HEK293 (cell line): ENCODE data around the gene CBR1.

ENCODE experiments used
- GLIS2 ChIP-seq: fragments of 450-650 bp; formaldehyde crosslinking; IDR thresholded peaks from 2 replicates; pipeline ENCODE4 v1.5.1; 2016; ENCODE audit warnings: missing biosample characterization, missing genetic modification characterization
- KLF9 ChIP-seq: fragments of 450-650 bp; formaldehyde crosslinking; IDR thresholded peaks from 2 replicates; pipeline ENCODE4 v1.5.1; 2016; ENCODE audit warnings: missing biosample characterization, missing genetic modification characterization, low read depth
- SETDB1 ChIP-seq: IDR thresholded peaks from one replicate; pipeline ENCODE4 v1.6.1; 2017; ENCODE audit warnings: mild to moderate bottlenecking, low read length, moderate library complexity, mixed read lengths; ENCODE audit not compliant: insufficient read length
- YY2 ChIP-seq: fragments of 450-650 bp; formaldehyde crosslinking; IDR thresholded peaks from 2 replicates; pipeline ENCODE4 v1.5.1; 2016; ENCODE audit warnings: missing biosample characterization, missing genetic modification characterization
- ZBTB48 ChIP-seq: fragments of 450-650 bp; formaldehyde crosslinking; IDR thresholded peaks from 2 replicates; pipeline ENCODE4 v1.5.1; 2016; ENCODE audit warnings: missing biosample characterization, missing genetic modification characterization
- ZNF211 ChIP-seq: fragments of 450-650 bp; formaldehyde crosslinking; IDR thresholded peaks from 2 replicates; pipeline ENCODE4 v1.5.1; 2016; ENCODE audit warnings: low read depth, missing biosample characterization, missing genetic modification characterization
- ZNF274 ChIP-seq, 2 experiments: fragments of 200-500 bp in 1 of 2; fragments of 450-650 bp in 1 of 2; sonication (Bioruptor generic) in 1 of 2; formaldehyde crosslinking in 1 of 2; IDR thresholded peaks; 2 replicates each; pipeline versions ENCODE4 v1.5.1 to v1.6.1; 2014 to 2016; ENCODE audit warnings: borderline replicate concordance in 1 of 2, inconsistent platforms in 1 of 2, low read length in 1 of 2, missing biosample characterization in 1 of 2, missing genetic modification characterization in 1 of 2
- ZNF335 ChIP-seq: fragments of 450-650 bp; formaldehyde crosslinking; conservative IDR thresholded peaks from 2 replicates; pipeline ENCODE4 v1.5.1; 2016; ENCODE audit warnings: missing biosample characterization, missing genetic modification characterization
- ZNF37A ChIP-seq: fragments of 450-650 bp; IDR thresholded peaks from 2 replicates; pipeline ENCODE4 v1.5.1; 2018; ENCODE audit warnings: missing biosample characterization, missing genetic modification characterization
- ZNF48 ChIP-seq: fragments of 450-650 bp; formaldehyde crosslinking; IDR thresholded peaks from 2 replicates; pipeline ENCODE4 v1.5.1; 2016; ENCODE audit warnings: missing biosample characterization, missing genetic modification characterization
- ZNF623 ChIP-seq: fragments of 450-650 bp; formaldehyde crosslinking; IDR thresholded peaks from 2 replicates; pipeline ENCODE4 v1.5.1; 2016; ENCODE audit warnings: missing biosample characterization, missing genetic modification characterization
- ZNF658 ChIP-seq: fragments of 450-650 bp; formaldehyde crosslinking; IDR thresholded peaks from 2 replicates; pipeline ENCODE4; 2016; ENCODE audit warnings: missing biosample characterization, missing genetic modification characterization
- ZNF670 ChIP-seq: fragments of 450-650 bp; formaldehyde crosslinking; IDR thresholded peaks from 2 replicates; pipeline ENCODE4 v1.5.1; 2016; ENCODE audit warnings: missing biosample characterization, missing genetic modification characterization, low read depth
- ZNF707 ChIP-seq: fragments of 450-650 bp; formaldehyde crosslinking; IDR thresholded peaks from 2 replicates; pipeline ENCODE4 v1.5.1; 2016; ENCODE audit warnings: missing biosample characterization, missing genetic modification characterization
- ZNF76 ChIP-seq: fragments of 450-650 bp; formaldehyde crosslinking; IDR thresholded peaks from 2 replicates; pipeline ENCODE4; 2016; ENCODE audit warnings: low read depth, missing biosample characterization, missing genetic modification characterization, borderline replicate concordance
- ZNF776 ChIP-seq: fragments of 450-650 bp; formaldehyde crosslinking; IDR thresholded peaks from 2 replicates; pipeline ENCODE4 v1.5.0; 2017; ENCODE audit warnings: missing biosample characterization, missing genetic modification characterization, borderline replicate concordance
- ZXDB ChIP-seq: fragments of 450-650 bp; formaldehyde crosslinking; IDR thresholded peaks from 2 replicates; pipeline ENCODE4 v1.5.1; 2016; ENCODE audit warnings: missing biosample characterization, missing genetic modification characterization
- TF ChIP-seq, protein P1 (sequence below): fragments of 450-650 bp; formaldehyde crosslinking; IDR thresholded peaks from 2 replicates; pipeline ENCODE4 v1.5.1; 2016; ENCODE audit warnings: missing biosample characterization, missing genetic modification characterization, borderline replicate concordance
- TF ChIP-seq, protein P2 (sequence below): fragments of 450-650 bp; formaldehyde crosslinking; conservative IDR thresholded peaks from 2 replicates; pipeline ENCODE4 v1.5.1; 2016; ENCODE audit warnings: low read depth, missing biosample characterization, missing genetic modification characterization
- TF ChIP-seq, protein P3 (sequence below): fragments of 450-650 bp; formaldehyde crosslinking; IDR thresholded peaks from 2 replicates; pipeline ENCODE4 v1.5.1; 2016; ENCODE audit warnings: missing biosample characterization, missing genetic modification characterization
- TF ChIP-seq, protein P4 (sequence below): fragments of 450-650 bp; formaldehyde crosslinking; IDR thresholded peaks from 2 replicates; pipeline ENCODE4 v1.5.1; 2016; ENCODE audit warnings: missing biosample characterization, missing genetic modification characterization
- TF ChIP-seq, protein P5 (sequence below): fragments of 450-650 bp; formaldehyde crosslinking; IDR thresholded peaks from 2 replicates; pipeline ENCODE4 v1.5.1; 2016; ENCODE audit warnings: missing biosample characterization, missing genetic modification characterization, low read depth
- TF ChIP-seq, protein P6 (sequence below): fragments of 450-650 bp; formaldehyde crosslinking; IDR thresholded peaks from 2 replicates; pipeline ENCODE4 v1.5.1; 2017; ENCODE audit warnings: missing biosample characterization, missing genetic modification characterization

Gene CBR1

DNA sequence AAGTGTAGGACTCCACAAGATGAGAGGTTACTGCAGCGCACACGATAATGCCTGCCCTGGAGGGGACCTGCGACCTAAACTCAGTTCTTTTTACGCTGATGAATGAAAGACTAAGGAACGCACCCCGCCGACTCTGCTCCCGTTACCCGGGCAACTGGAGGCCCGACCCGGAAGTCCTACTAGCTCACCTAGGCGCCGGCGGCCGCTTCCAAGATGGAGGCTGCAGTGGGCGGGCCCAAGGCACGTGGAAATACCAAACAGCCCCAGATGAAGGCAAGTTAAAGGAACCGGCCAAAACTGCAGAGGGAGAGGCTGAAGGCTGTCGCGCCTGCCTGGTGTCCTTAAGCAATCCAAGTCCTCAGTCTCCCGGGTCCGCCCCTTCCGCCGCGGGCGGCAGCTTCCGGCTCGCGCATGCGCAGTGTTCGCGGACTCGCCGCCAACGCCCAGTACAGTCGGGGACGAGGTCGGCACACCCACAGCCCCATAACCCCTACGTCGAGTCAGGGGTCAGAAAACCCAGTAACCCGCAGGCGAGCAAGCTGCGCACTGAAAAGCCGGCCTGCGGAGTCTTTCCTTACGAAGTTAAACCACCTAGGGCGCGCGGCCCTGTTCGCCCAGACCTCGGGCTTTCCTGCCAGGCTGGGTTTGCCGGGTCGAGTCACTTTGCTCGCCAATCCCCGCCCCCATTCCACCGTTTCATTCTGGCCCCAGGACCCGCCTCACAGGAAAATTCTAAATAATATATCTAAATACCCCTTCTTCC is 9.5 kb upstream of the CBR1 start, which contains the start of gene SETD4 (continued):
- TF ChIP-seq, protein P1, sequence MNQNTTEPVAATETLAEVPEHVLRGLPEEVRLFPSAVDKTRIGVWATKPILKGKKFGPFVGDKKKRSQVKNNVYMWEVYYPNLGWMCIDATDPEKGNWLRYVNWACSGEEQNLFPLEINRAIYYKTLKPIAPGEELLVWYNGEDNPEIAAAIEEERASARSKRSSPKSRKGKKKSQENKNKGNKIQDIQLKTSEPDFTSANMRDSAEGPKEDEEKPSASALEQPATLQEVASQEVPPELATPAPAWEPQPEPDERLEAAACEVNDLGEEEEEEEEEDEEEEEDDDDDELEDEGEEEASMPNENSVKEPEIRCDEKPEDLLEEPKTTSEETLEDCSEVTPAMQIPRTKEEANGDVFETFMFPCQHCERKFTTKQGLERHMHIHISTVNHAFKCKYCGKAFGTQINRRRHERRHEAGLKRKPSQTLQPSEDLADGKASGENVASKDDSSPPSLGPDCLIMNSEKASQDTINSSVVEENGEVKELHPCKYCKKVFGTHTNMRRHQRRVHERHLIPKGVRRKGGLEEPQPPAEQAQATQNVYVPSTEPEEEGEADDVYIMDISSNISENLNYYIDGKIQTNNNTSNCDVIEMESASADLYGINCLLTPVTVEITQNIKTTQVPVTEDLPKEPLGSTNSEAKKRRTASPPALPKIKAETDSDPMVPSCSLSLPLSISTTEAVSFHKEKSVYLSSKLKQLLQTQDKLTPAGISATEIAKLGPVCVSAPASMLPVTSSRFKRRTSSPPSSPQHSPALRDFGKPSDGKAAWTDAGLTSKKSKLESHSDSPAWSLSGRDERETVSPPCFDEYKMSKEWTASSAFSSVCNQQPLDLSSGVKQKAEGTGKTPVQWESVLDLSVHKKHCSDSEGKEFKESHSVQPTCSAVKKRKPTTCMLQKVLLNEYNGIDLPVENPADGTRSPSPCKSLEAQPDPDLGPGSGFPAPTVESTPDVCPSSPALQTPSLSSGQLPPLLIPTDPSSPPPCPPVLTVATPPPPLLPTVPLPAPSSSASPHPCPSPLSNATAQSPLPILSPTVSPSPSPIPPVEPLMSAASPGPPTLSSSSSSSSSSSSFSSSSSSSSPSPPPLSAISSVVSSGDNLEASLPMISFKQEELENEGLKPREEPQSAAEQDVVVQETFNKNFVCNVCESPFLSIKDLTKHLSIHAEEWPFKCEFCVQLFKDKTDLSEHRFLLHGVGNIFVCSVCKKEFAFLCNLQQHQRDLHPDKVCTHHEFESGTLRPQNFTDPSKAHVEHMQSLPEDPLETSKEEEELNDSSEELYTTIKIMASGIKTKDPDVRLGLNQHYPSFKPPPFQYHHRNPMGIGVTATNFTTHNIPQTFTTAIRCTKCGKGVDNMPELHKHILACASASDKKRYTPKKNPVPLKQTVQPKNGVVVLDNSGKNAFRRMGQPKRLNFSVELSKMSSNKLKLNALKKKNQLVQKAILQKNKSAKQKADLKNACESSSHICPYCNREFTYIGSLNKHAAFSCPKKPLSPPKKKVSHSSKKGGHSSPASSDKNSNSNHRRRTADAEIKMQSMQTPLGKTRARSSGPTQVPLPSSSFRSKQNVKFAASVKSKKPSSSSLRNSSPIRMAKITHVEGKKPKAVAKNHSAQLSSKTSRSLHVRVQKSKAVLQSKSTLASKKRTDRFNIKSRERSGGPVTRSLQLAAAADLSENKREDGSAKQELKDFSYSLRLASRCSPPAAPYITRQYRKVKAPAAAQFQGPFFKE (tag by site-specific recombination): no peak
- TF ChIP-seq ZNF707 (tag by site-specific recombination) (no peak), SETDB1 (no peak), ZNF658 (tag by site-specific recombination) (no peak), ZXDB (tag by site-specific recombination) (peak; percentile 80), ZNF670 (tag by site-specific recombination) (no peak), ZNF623 (0 out of 2 replicates have a peak, but pooled peaks have one; percentile 4), ZNF37A (no peak), ZNF48 (no peak), KLF9 (peak; percentile 98), YY2 (no peak), ZNF76 (tag by site-specific recombination) (peak; percentile 85), ZNF211 (tag by site-specific recombination) (no peak), ZNF274 (IDR thresholded peaks at IDR 0.05; ENCODE audit: low read length) (no peak), ZNF274 (tag by site-specific recombination; IDR thresholded peaks at IDR 0.05; ENCODE audit: borderline replicate concordance) (no peak), ZBTB48 (tag by site-specific recombination) (peak; percentile 97), ZNF776 (no peak), ZNF335 (tag by site-specific recombination) (peak; percentile 97), GLIS2 (tag by site-specific recombination) (peak; percentile 25; the same call in 1 of the 2 replicates)
- TF ChIP-seq, protein P2, sequence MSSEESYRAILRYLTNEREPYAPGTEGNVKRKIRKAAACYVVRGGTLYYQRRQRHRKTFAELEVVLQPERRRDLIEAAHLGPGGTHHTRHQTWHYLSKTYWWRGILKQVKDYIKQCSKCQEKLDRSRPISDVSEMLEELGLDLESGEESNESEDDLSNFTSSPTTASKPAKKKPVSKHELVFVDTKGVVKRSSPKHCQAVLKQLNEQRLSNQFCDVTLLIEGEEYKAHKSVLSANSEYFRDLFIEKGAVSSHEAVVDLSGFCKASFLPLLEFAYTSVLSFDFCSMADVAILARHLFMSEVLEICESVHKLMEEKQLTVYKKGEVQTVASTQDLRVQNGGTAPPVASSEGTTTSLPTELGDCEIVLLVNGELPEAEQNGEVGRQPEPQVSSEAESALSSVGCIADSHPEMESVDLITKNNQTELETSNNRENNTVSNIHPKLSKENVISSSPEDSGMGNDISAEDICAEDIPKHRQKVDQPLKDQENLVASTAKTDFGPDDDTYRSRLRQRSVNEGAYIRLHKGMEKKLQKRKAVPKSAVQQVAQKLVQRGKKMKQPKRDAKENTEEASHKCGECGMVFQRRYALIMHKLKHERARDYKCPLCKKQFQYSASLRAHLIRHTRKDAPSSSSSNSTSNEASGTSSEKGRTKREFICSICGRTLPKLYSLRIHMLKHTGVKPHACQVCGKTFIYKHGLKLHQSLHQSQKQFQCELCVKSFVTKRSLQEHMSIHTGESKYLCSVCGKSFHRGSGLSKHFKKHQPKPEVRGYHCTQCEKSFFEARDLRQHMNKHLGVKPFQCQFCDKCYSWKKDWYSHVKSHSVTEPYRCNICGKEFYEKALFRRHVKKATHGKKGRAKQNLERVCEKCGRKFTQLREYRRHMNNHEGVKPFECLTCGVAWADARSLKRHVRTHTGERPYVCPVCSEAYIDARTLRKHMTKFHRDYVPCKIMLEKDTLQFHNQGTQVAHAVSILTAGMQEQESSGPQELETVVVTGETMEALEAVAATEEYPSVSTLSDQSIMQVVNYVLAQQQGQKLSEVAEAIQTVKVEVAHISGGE (tag by site-specific recombination): peak; percentile 87
- TF ChIP-seq, protein P3, sequence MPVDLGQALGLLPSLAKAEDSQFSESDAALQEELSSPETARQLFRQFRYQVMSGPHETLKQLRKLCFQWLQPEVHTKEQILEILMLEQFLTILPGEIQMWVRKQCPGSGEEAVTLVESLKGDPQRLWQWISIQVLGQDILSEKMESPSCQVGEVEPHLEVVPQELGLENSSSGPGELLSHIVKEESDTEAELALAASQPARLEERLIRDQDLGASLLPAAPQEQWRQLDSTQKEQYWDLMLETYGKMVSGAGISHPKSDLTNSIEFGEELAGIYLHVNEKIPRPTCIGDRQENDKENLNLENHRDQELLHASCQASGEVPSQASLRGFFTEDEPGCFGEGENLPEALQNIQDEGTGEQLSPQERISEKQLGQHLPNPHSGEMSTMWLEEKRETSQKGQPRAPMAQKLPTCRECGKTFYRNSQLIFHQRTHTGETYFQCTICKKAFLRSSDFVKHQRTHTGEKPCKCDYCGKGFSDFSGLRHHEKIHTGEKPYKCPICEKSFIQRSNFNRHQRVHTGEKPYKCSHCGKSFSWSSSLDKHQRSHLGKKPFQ (tag by site-specific recombination): no peak
- TF ChIP-seq, protein P4, sequence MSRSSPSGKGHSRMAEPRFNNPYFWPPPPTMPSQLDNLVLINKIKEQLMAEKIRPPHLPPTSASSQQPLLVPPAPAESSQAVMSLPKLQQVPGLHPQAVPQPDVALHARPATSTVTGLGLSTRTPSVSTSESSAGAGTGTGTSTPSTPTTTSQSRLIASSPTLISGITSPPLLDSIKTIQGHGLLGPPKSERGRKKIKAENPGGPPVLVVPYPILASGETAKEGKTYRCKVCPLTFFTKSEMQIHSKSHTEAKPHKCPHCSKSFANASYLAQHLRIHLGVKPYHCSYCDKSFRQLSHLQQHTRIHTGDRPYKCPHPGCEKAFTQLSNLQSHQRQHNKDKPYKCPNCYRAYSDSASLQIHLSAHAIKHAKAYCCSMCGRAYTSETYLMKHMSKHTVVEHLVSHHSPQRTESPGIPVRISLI (tag by site-specific recombination): no peak
- TF ChIP-seq, protein P5, sequence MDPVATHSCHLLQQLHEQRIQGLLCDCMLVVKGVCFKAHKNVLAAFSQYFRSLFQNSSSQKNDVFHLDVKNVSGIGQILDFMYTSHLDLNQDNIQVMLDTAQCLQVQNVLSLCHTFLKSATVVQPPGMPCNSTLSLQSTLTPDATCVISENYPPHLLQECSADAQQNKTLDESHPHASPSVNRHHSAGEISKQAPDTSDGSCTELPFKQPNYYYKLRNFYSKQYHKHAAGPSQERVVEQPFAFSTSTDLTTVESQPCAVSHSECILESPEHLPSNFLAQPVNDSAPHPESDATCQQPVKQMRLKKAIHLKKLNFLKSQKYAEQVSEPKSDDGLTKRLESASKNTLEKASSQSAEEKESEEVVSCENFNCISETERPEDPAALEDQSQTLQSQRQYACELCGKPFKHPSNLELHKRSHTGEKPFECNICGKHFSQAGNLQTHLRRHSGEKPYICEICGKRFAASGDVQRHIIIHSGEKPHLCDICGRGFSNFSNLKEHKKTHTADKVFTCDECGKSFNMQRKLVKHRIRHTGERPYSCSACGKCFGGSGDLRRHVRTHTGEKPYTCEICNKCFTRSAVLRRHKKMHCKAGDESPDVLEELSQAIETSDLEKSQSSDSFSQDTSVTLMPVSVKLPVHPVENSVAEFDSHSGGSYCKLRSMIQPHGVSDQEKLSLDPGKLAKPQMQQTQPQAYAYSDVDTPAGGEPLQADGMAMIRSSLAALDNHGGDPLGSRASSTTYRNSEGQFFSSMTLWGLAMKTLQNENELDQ (tag by site-specific recombination): no peak
- TF ChIP-seq, protein P6, sequence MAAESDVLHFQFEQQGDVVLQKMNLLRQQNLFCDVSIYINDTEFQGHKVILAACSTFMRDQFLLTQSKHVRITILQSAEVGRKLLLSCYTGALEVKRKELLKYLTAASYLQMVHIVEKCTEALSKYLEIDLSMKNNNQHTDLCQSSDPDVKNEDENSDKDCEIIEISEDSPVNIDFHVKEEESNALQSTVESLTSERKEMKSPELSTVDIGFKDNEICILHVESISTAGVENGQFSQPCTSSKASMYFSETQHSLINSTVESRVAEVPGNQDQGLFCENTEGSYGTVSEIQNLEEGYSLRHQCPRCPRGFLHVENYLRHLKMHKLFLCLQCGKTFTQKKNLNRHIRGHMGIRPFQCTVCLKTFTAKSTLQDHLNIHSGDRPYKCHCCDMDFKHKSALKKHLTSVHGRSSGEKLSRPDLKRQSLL (tag by site-specific recombination): no peak
